Endothelial cell of umbilical vein (primary cell): ENCODE data around the gene NTMT2. TPM values are rescaled to one million over a fixed set of nuclear protein-coding genes. Genes with fewer than 3 reads are reported as not detected.

Experiments
- BruUV-seq: library from RNA; stranded (reverse); fragments of 400-500 nt; replicated peaks from 2 replicates; lab custom pipeline; 2021; lab: Mats Ljungman, UMichigan
- CTCF ChIA-PET: fragments of 300-600, 350-600 bp; sonication (Branson Sonifier 250); formaldehyde crosslinking; loops from one replicate; lab custom pipeline; 2021; ENCODE audit warnings: antibody characterized with exemption, inconsistent platforms; lab: Charles Lee
- POLR2A ChIA-PET: fragments of 300-600, 350-600 bp; sonication (Branson Sonifier 250); formaldehyde crosslinking; loops from one replicate; lab custom pipeline; 2021; ENCODE audit warnings: antibody characterized with exemption, inconsistent platforms; lab: Charles Lee
- DNase-seq: peaks from one replicate; pipeline ENCODE4 v3.0.0-alpha.2; 2011; ENCODE audit warnings: low read depth, low spot score
- FAIRE-seq: peaks from 2 replicates; lab custom pipeline; 2011; peaks lifted over from hg19 to GRCh38; lab: Jason Lieb, UNC
- H2AFZ ChIP-seq: 2 replicates; pipeline ENCODE4 v1.6.0; 2012; ENCODE audit warnings: low read depth, low read length, control low read depth, inconsistent platforms
- H3K27ac ChIP-seq: 2 replicates; pipeline ENCODE4 v1.5.1; 2011; ENCODE audit warnings: low read depth, mild to moderate bottlenecking, control low read depth, low read length, moderate library complexity; ENCODE audit not compliant: insufficient read depth
- H3K27me3 ChIP-seq, 2 experiments: 2 replicates each; pipeline versions ENCODE4 v1.6.0 to v1.6.1; 2011; ENCODE audit warnings: low read length in 2 of 2, mixed read lengths in 1 of 2; ENCODE audit not compliant: control insufficient read depth in 2 of 2, insufficient read depth in 2 of 2
- H3K36me3 ChIP-seq, 2 experiments: 2 replicates in 1 of 2; 3 replicates in 1 of 2; pipeline ENCODE4 v1.5.1; 2011; ENCODE audit warnings: low read length in 2 of 2, mild to moderate bottlenecking in 1 of 2, moderate library complexity in 1 of 2; ENCODE audit not compliant: control insufficient read depth in 2 of 2, insufficient read depth in 2 of 2; ENCODE audit errors: extremely low read depth in 1 of 2
- H3K4me1 ChIP-seq: 3 replicates; pipeline ENCODE4 v1.5.1; 2011; ENCODE audit warnings: mild to moderate bottlenecking, low read length; ENCODE audit not compliant: control insufficient read depth, insufficient read depth; ENCODE audit errors: extremely low read depth
- H3K4me2 ChIP-seq: 2 replicates; pipeline ENCODE4 v1.6.1; 2011; ENCODE audit warnings: low read length, control low read depth, mixed read lengths; ENCODE audit not compliant: insufficient read depth
- H3K4me3 ChIP-seq, 3 experiments: fragments of 200-600 bp in 1 of 3; sonication (generic), shearing (Covaris generic) in 1 of 3; replicated peaks in 1 of 3; 2 replicates each; pipeline ENCODE4 v1.5.1; 2011 to 2016; ENCODE audit warnings: control low read depth in 3 of 3, low read length in 3 of 3, mild to moderate bottlenecking in 2 of 3, inconsistent platforms in 1 of 3, low read depth in 1 of 3, moderate library complexity in 1 of 3; ENCODE audit not compliant: insufficient read depth in 1 of 3
- H3K79me2 ChIP-seq: 2 replicates; pipeline ENCODE4 v1.6.0; 2012; ENCODE audit warnings: low read length, inconsistent platforms; ENCODE audit not compliant: control insufficient read depth, insufficient read depth
- H3K9ac ChIP-seq: replicated peaks from 2 replicates; pipeline ENCODE3; 2011; ENCODE audit warnings: low read length, control low read depth; ENCODE audit not compliant: insufficient read depth; ENCODE audit errors: extremely low read depth
- H3K9me1 ChIP-seq: replicated peaks from 3 replicates; pipeline ENCODE4 v1.6.0; 2011; ENCODE audit warnings: mild to moderate bottlenecking, low read length; ENCODE audit not compliant: control insufficient read depth, insufficient read depth; ENCODE audit errors: extremely low read depth
- H3K9me3 ChIP-seq: replicated peaks from 2 replicates; pipeline ENCODE4 v1.5.1; 2012; ENCODE audit warnings: low read length, inconsistent platforms; ENCODE audit not compliant: control insufficient read depth, insufficient read depth
- H4K20me1 ChIP-seq: replicated peaks from 2 replicates; pipeline ENCODE3; 2011; ENCODE audit warnings: mild to moderate bottlenecking, low read length; ENCODE audit not compliant: control insufficient read depth, insufficient read depth; ENCODE audit errors: extremely low read depth
- CTCF ChIP-seq, 2 donors: IDR thresholded peaks; 1 replicate in 1 of 2; 2 replicates in 1 of 2; pipeline ENCODE4 v1.5.1; 2011; ENCODE audit warnings: low read length in 2 of 2, mild to moderate bottlenecking in 2 of 2, moderate library complexity in 2 of 2, control low read depth in 1 of 2, inconsistent platforms in 1 of 2, low read depth in 1 of 2; ENCODE audit not compliant: insufficient read depth in 1 of 2; ENCODE audit errors: extremely low read depth in 1 of 2
- EZH2 ChIP-seq: IDR thresholded peaks from 2 replicates; pipeline ENCODE4 v1.6.1; 2012; ENCODE audit warnings: borderline replicate concordance, low read depth, mild to moderate bottlenecking, moderate library complexity, low read length, inconsistent platforms; ENCODE audit not compliant: severe bottlenecking
- FOS ChIP-seq: IDR thresholded peaks from 2 replicates; pipeline ENCODE4 v1.6.1; 2011; ENCODE audit warnings: mild to moderate bottlenecking, low read length, moderate library complexity, borderline replicate concordance; ENCODE audit not compliant: insufficient read depth
- GATA2 ChIP-seq: IDR thresholded peaks from 2 replicates; pipeline ENCODE4 v1.7.0; 2011; ENCODE audit warnings: low read depth, mild to moderate bottlenecking, moderate library complexity, mixed read lengths, low read length; ENCODE audit not compliant: insufficient read length, insufficient read depth
- JUN ChIP-seq: IDR thresholded peaks from 2 replicates; pipeline ENCODE4 v1.6.1; 2011; ENCODE audit warnings: borderline replicate concordance, low read depth; ENCODE audit not compliant: insufficient read length, insufficient read depth
- MYC ChIP-seq: IDR thresholded peaks from one replicate; pipeline ENCODE4 v1.6.1; 2011; ENCODE audit warnings: mild to moderate bottlenecking, low read depth, low read length
- POLR2A ChIP-seq: IDR thresholded peaks from 2 replicates; pipeline ENCODE4 v1.6.1; 2012; ENCODE audit warnings: low read depth, mild to moderate bottlenecking, control low read depth, low read length
- POLR2AphosphoS5 ChIP-seq: IDR thresholded peaks from 2 replicates; pipeline ENCODE4 v1.6.1; 2012; ENCODE audit warnings: low read depth, mild to moderate bottlenecking, control low read depth, low read length, moderate library complexity; ENCODE audit not compliant: insufficient read depth
- dilution Hi-C: fragments of 300-500 bp; cut with MboI; formaldehyde crosslinking; loops from one replicate; pipeline ENCODE4 v1.15.0; 2019; ENCODE audit warnings: low sequenced_read_pairs; ENCODE audit not compliant: extremely low pct_ligation_motif_present
- intact Hi-C: fragments of 100-400 bp; cut with micrococcal nuclease; formaldehyde crosslinking; loops from one replicate; pipeline ENCODE4 v1.10.0; 2022
- polyA plus RNA-seq, 4 experiments: library from polyadenylated mRNA; depleted of rRNA in 3 of 4; stranded (reverse) in 3 of 4; unstranded in 1 of 4; fragments of >200 nt; gene quantifications; 2 replicates each; pipeline versions ENCODE4 v1.2.1 to v1.2.3, GENCODE V29; 2011 to 2012; ENCODE audit warnings: missing spikeins in 1 of 4
- total RNA-seq: library from RNA; stranded (reverse); gene quantifications from 2 replicates; pipeline ENCODE4 v1.2.3, GENCODE V29; 2021
- TF ChIP-seq, protein P1 (sequence below): IDR thresholded peaks from 2 replicates; pipeline ENCODE4 v1.6.1; 2011; ENCODE audit not compliant: insufficient read depth, insufficient read length

NTMT2 gene
- total and polyA plus RNA-seq, 2 donors (not counting 3 experiments of a cell fraction or from before 2014, with no cell fraction given), result not detected

GRCh38 chr1:170146720-170147263 is 1.0 kb downstream of the NTMT2 start:
- no TSS peak for BruUV-seq
- H3K36me3 ChIP-seq, result no peaks in the 10 kb centered on the region
- CTCF ChIA-PET, result no interaction called here
- no peaks in the 10 kb centered on the region for H4K20me1 ChIP-seq
- no peak overlapping the region for H2AFZ ChIP-seq
- intact Hi-C loops (no loop called here), dilution Hi-C loops (no loop called here)
- no peaks in the 10 kb centered on the region for H3K9me1 ChIP-seq
- FAIRE-seq (no peak), DNase-seq (no peak)
- no peaks in the 10 kb centered on the region for H3K27me3 ChIP-seq
- no peak overlapping the region for H3K4me2 ChIP-seq
- no peak overlapping the region for H3K9ac ChIP-seq
- TF ChIP-seq GATA2 (no peak), JUN (no peak), CTCF (IDR thresholded peaks at IDR 0.05; ENCODE audit: extremely low read depth in 1 of 2, insufficient read depth in 1 of 2, low read depth in 1 of 2, low read length in 2 of 2) (no peak), POLR2A (no peak), MYC (no peak), FOS (no peak), POLR2AphosphoS5 (no peak), EZH2 (no peak)
- TF ChIP-seq, protein P1, sequence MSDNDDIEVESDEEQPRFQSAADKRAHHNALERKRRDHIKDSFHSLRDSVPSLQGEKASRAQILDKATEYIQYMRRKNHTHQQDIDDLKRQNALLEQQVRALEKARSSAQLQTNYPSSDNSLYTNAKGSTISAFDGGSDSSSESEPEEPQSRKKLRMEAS, result no peak
- no peaks in the 10 kb centered on the region for H3K9me3 ChIP-seq
- H3K79me2 ChIP-seq, result no peaks in the 10 kb centered on the region
- H3K4me1 ChIP-seq, result no peaks in the 10 kb centered on the region
- no peak overlapping the region for H3K27ac ChIP-seq
- H3K4me3 ChIP-seq, result no peak overlapping the region
- POLR2A ChIA-PET, result no interaction called here
